ENCODE results near the gene HOXC6.

DNA sequence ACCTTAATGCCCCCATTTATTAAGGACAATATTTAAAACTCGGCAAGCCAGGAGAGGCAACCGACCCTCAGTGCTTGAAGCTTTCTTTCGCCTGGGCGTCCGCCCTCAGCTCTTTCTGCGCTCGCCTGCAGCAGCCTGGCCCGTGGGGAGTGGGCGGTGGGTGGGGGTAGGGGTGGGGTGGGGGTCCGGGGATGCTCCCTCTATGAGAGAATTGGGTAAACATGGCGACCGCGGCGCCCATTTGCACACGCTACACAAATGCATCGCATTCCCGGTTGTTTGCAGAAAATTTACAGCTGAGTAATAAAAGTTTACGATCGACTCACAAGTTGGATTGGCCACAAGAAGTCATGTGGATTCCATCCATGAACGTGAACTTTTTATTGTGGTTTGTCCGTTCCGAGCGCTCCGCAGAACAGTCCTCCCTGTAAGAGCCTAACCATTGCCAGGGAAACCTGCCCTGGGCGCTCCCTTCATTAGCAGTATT lies 11.7 kb upstream of the HOXC6 start:
- TF ChIP-seq TAF1 (IDR thresholded peaks at IDR 0.05; ENCODE audit: low read depth, low read length) (no peak), POLR2A (IDR thresholded peaks at IDR 0.05; ENCODE audit: low read depth, low read length) (no peak), POLR2AphosphoS5 (IDR thresholded peaks at IDR 0.05; ENCODE audit: low read depth, low read length) (no peak), POU2F2 (IDR thresholded peaks at IDR 0.05; ENCODE audit: low read depth, low read length) (no peak), SPI1 (IDR thresholded peaks at IDR 0.05; ENCODE audit: low read depth, low read length) (no peak), PAX5 (IDR thresholded peaks at IDR 0.05; ENCODE audit: insufficient read depth, low read length, severe bottlenecking) (no peak)

All from GM12891 (cell line).